PC-9 (cell line): ENCODE results near the gene APOC4. TPM values are rescaled to one million over a fixed set of nuclear protein-coding genes. Genes with fewer than 3 reads are reported as not detected.
"Not testable (repeated sequence)": the region's sequence is repeated elsewhere in the genome, so short reads cannot be mapped to it uniquely, and the experiment has no call there.

ENCODE experiments used
- BruUV-seq: library from RNA; stranded (reverse); fragments of 400-500 nt; replicated peaks from 2 replicates; lab custom pipeline; 2021; lab: Mats Ljungman, UMichigan
- CTCF ChIA-PET: fragments of 300-600 bp; sonication (Branson Sonifier 250); formaldehyde crosslinking; loops from one replicate; lab custom pipeline; 2022; ENCODE audit warnings: antibody characterized with exemption; lab: Charles Lee
- POLR2A ChIA-PET: fragments of 300-600 bp; sonication (Branson Sonifier 250); formaldehyde crosslinking; loops from one replicate; lab custom pipeline; 2022; ENCODE audit warnings: antibody characterized with exemption; ENCODE audit not compliant: unreplicated experiment; lab: Charles Lee
- DNase-seq, 2 experiments: peaks; one replicate each; pipeline versions ENCODE4 v3.0.0 to v3.0.0-alpha.2; 2015 to 2022; ENCODE audit warnings: mixed read lengths in 1 of 2
- H2AFZ ChIP-seq: fragments of 200-600 bp; sonication (generic); 2 replicates; pipeline ENCODE4 v1.8.1; 2017; ENCODE audit warnings: antibody characterized with exemption
- H3F3A ChIP-seq: fragments of 200-600 bp; sonication (generic); 2 replicates; pipeline ENCODE4 v1.8.1; 2017; ENCODE audit warnings: antibody characterized with exemption, mild to moderate bottlenecking, low read depth; ENCODE audit not compliant: insufficient read depth
- H3K27ac ChIP-seq: fragments of 200-600 bp; sonication (generic); 2 replicates; pipeline ENCODE4 v1.6.1; 2016; ENCODE audit warnings: mixed run types
- H3K27me3 ChIP-seq: fragments of 200-600 bp; sonication (generic); 2 replicates; pipeline ENCODE4 v1.6.1; 2016; ENCODE audit warnings: low read depth, mixed run types; ENCODE audit not compliant: insufficient read depth
- H3K36me3 ChIP-seq: fragments of 200-600 bp; sonication (generic); 2 replicates; pipeline ENCODE4 v1.6.1; 2016; ENCODE audit warnings: low read depth, mixed run types
- H3K4me1 ChIP-seq: fragments of 200-600 bp; sonication (generic); replicated peaks from 2 replicates; pipeline ENCODE4 v1.6.1; 2016; ENCODE audit warnings: mixed run types; ENCODE audit not compliant: insufficient read depth
- H3K4me2 ChIP-seq: fragments of 200-600 bp; sonication (generic); 2 replicates; pipeline ENCODE4 v1.6.1; 2017; ENCODE audit warnings: mixed run types
- H3K4me3 ChIP-seq: fragments of 200-600 bp; sonication (generic); 2 replicates; pipeline ENCODE4 v1.6.1; 2016; ENCODE audit warnings: mixed run types
- H3K79me2 ChIP-seq: fragments of 200-600 bp; sonication (generic); 2 replicates; pipeline ENCODE4 v1.6.1; 2017; ENCODE audit warnings: low read depth, mixed run types
- H3K9me2 ChIP-seq: fragments of 200-600 bp; sonication (generic); 2 replicates; pipeline ENCODE4 v1.8.1; 2017; ENCODE audit warnings: mild to moderate bottlenecking; ENCODE audit not compliant: insufficient read depth
- H3K9me3 ChIP-seq: fragments of 200-600 bp; sonication (generic); 2 replicates; pipeline ENCODE4 v1.8.1; 2016; ENCODE audit warnings: low read depth; ENCODE audit not compliant: insufficient read depth
- H4K20me1 ChIP-seq: fragments of 200-600 bp; sonication (generic); 2 replicates; pipeline ENCODE4 v1.8.1; 2017; ENCODE audit not compliant: insufficient read depth
- EZH2 ChIP-seq: fragments of 200-600 bp; sonication (generic); IDR thresholded peaks from 2 replicates; pipeline ENCODE4 v1.8.0; 2017; ENCODE audit warnings: antibody characterized with exemption, low read depth
- intact Hi-C: fragments of 100-400 bp; cut with micrococcal nuclease; formaldehyde crosslinking; loops from one replicate; pipeline ENCODE4 v1.10.0; 2022; ENCODE audit not compliant: unreplicated experiment
- total RNA-seq: library from RNA; stranded (reverse); gene quantifications from 2 replicates; pipeline ENCODE4 v1.2.3, GENCODE V29; 2021
- TF ChIP-seq, protein P1 (sequence below): fragments of 200-600 bp; sonication (generic); conservative IDR thresholded peaks from 2 replicates; pipeline ENCODE4 v1.6.1; 2017; ENCODE audit warnings: mixed run types, antibody characterized with exemption, mild to moderate bottlenecking, moderate library complexity

The APOC4 gene
- total RNA-seq, 1 experiment from 2014 or later = not detected

DNA sequence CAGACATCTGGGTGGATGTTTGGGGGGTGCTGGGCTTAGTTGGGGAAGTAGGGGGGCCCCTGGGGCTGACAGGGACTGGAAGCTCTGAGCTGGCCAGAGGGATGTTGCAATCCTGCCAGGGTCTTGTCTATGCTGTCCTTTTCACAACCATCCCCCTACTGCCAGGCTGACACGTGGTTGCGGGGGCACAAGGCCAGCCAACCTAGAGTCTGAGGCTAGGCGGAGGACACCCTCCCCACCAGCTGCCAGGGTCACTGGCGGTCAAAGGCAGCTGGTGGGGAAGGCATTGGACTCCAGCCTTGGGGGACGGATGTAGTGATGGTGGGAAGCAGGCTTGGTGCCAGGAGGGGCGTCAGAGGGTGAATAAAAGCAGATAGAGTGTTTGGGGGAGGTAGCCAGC lies 29.2 kb upstream of the APOC4 start:
- intact Hi-C loops = no loop called here
- Histone ChIP-seq H3K4me3 (no peak overlapping the region), H3K9me3 (no peaks in the 10 kb centered on the region), H3K36me3 (no peaks in the 10 kb centered on the region), H3K4me1 (peaks cover 19% of the 10 kb centered on the region), H2AFZ (no peak overlapping the region), H4K20me1 (no peaks in the 10 kb centered on the region), H3F3A (peaks cover 13% of the 10 kb centered on the region; the same call in 1 of the 2 replicates), H3K4me2 (no peak overlapping the region), H3K27ac (no peak overlapping the region), H3K27me3 (no peaks in the 10 kb centered on the region), H3K9me2 (no peaks in the 10 kb centered on the region), H3K79me2 (no peaks in the 10 kb centered on the region)
- POLR2A ChIA-PET = no interaction called here
- BruUV-seq = no TSS peak
- CTCF ChIA-PET = interaction anchor here (0.6 kb wide), 1 partner anchor 69 kb away, joined by 4 read pairs; no protein-coding TSS in a partner anchor
- peak in 1 of 2 experiments; percentile 13 for DNase-seq
- no peak for TF ChIP-seq EZH2

DNA sequence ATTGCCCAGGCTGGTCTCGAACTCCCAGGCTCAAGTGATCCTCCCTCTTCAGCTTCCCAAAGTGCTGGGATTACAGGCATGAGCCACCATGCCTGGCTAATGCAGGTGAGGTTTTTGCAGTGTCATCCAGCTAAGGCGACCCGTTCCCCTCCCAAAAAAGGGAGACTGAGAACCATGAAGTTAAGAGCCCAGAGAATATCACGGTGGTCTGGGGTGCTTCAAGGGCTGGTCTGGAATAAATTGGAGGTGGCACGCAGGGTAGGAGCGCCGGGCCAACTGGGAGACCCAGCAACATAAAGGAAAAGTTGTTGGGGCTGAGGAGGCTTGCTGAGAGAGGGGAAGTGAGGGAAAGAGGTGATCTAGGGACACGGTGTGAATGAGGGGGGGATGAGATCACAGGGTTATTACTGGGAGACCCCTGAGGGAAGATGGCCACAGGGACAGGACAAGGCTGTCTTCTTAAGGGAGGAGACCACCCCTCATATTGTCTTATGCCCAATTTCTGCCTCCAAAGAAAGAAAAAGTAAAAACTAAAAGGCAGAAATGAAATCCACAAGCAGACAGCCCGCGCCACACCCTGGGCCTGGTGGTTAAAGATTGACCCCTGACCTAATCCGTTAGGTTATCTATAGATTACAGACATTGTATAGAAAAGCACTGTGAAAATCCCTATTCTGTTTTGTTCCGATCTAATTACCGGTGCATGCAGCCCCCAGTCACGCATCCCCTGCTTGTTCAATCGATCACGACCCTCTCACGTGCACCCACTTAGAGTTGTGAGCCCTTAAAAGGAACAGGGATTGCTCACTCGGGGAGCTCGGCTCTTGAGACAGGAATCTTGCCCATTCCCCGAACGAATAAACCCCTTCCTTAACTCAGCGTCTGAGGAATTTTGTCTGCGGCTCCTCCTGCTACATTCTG lies 28.3 kb upstream of the APOC4 start:
- peak in 1 of 2 experiments; percentile 30 for DNase-seq
- H3K4me2 ChIP-seq = peak overlapping the region; percentile 85
- H3K9me2 ChIP-seq, H3K36me3 ChIP-seq, intact Hi-C loops, BruUV-seq, H3K27ac ChIP-seq, H3K27me3 ChIP-seq, POLR2A ChIA-PET, H3K79me2 ChIP-seq, H4K20me1 ChIP-seq, H3K9me3 ChIP-seq: not testable (repeated sequence)
- CTCF ChIA-PET = interaction anchor here (0.6 kb wide), 1 partner anchor 69 kb away, joined by 4 read pairs; no protein-coding TSS in a partner anchor
- H3K4me3 ChIP-seq = peak overlapping the region; percentile 58; the same call in 1 of the 2 replicates
- H2AFZ ChIP-seq = peak overlapping the region; percentile 95; the same call in 1 of the 2 replicates
- peaks cover 13% of the 10 kb centered on the region; the same call in 1 of the 2 replicates for H3F3A ChIP-seq
- peaks cover 19% of the 10 kb centered on the region for H3K4me1 ChIP-seq

DNA sequence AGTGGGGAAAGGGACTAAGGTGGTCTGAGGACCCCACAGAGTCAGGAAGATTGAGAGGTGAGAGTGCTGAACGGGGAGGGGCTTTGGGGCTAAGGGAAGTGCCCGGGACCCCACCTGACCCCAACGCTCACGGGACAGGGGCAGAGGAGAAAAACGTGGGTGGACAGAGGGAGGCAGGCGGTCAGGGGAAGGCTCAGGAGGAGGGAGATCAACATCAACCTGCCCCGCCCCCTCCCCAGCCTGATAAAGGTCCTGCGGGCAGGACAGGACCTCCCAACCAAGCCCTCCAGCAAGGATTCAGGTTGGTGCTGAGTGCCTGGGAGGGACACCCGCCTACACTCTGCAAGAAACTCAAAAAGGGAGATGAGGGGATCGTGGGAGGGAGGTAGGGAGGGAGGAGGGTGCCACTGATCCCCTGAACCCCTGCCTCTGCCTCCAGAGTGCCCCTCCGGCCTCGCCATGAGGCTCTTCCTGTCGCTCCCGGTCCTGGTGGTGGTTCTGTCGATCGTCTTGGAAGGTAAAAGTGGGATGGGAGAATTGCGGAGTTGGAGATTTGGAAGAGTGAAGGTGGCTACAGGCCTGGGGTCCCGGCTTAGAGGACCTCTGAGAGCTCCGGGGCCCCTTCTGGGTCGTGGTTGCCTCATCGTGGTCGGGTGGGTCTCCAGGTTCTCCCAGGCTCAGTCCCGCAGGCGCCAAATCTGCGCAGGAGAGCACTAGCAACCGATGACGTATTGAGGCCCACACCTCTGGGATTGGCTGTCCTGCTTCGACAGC lies 27.4 kb upstream of the APOC4 start, which contains the start of gene APOC1:
TSS of gene APOC1 (plus strand) at position 176 of the 774 bp plus-strand sequence. CDS start at position 460, 284 bp downstream.
- TSS peak; percentile 84 for BruUV-seq
- H3K79me2 ChIP-seq, H3K27me3 ChIP-seq, intact Hi-C loops, H3K9me2 ChIP-seq, H4K20me1 ChIP-seq, H3K36me3 ChIP-seq, H3K9me3 ChIP-seq: not testable (repeated sequence)
- H3K4me3 ChIP-seq = peak within 1 kb of the TSS; percentile 58
- 0 out of 2 replicates have a peak within 1 kb of the TSS, but pooled peaks have one; percentile 21 for H3K27ac ChIP-seq
- POLR2A ChIA-PET = interaction anchor here (0.7 kb wide), 1 partner anchor 261 kb away, joined by 3 read pairs; no protein-coding TSS in a partner anchor
- H3K4me1 ChIP-seq = peaks cover 19% of the 10 kb centered on the region
- H3K4me2 ChIP-seq = peak within 1 kb of the TSS; percentile 85
- peak; percentile 75 to 82 for DNase-seq
- H2AFZ ChIP-seq = peak within 1 kb of the TSS; percentile 95
- peaks cover 13% of the 10 kb centered on the region; the same call in 1 of the 2 replicates for H3F3A ChIP-seq
- CTCF ChIA-PET = interaction anchor here (0.6 to 0.7 kb wide), 2 partner anchors 8 to 317 kb away, joined by 4 to 14 read pairs; no protein-coding TSS in a partner anchor

DNA sequence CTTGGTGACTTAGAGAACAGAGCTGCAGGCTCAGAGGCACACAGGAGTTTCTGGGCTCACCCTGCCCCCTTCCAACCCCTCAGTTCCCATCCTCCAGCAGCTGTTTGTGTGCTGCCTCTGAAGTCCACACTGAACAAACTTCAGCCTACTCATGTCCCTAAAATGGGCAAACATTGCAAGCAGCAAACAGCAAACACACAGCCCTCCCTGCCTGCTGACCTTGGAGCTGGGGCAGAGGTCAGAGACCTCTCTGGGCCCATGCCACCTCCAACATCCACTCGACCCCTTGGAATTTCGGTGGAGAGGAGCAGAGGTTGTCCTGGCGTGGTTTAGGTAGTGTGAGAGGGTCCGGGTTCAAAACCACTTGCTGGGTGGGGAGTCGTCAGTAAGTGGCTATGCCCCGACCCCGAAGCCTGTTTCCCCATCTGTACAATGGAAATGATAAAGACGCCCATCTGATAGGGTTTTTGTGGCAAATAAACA lies 17.8 kb upstream of the APOC4 start:
- intact Hi-C loops = no loop called here
- ChIA-PET CTCF (no interaction called here), POLR2A (no interaction called here)
- no peaks in the 10 kb centered on the region for H4K20me1 ChIP-seq
- H3K27me3 ChIP-seq = 0 out of 2 replicates have a peak, but pooled peaks cover 5% of the 10 kb centered on the region
- no peaks in the 10 kb centered on the region for H3K9me3 ChIP-seq
- no peak overlapping the region for H3K27ac ChIP-seq
- TF ChIP-seq, protein P1, sequence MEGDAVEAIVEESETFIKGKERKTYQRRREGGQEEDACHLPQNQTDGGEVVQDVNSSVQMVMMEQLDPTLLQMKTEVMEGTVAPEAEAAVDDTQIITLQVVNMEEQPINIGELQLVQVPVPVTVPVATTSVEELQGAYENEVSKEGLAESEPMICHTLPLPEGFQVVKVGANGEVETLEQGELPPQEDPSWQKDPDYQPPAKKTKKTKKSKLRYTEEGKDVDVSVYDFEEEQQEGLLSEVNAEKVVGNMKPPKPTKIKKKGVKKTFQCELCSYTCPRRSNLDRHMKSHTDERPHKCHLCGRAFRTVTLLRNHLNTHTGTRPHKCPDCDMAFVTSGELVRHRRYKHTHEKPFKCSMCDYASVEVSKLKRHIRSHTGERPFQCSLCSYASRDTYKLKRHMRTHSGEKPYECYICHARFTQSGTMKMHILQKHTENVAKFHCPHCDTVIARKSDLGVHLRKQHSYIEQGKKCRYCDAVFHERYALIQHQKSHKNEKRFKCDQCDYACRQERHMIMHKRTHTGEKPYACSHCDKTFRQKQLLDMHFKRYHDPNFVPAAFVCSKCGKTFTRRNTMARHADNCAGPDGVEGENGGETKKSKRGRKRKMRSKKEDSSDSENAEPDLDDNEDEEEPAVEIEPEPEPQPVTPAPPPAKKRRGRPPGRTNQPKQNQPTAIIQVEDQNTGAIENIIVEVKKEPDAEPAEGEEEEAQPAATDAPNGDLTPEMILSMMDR = no peak
- no peak for TF ChIP-seq EZH2
- H3K79me2 ChIP-seq = no peaks in the 10 kb centered on the region
- H3K4me2 ChIP-seq = no peak overlapping the region
- H3K4me1 ChIP-seq = no peaks in the 10 kb centered on the region
- H3K4me3 ChIP-seq = no peak overlapping the region
- H3K9me2 ChIP-seq = no peaks in the 10 kb centered on the region
- no TSS peak for BruUV-seq
- H3F3A ChIP-seq = no peaks in the 10 kb centered on the region; the same call in 1 of the 2 replicates
- DNase-seq = peak in 1 of 2 experiments; percentile 26
- no peaks in the 10 kb centered on the region for H3K36me3 ChIP-seq
- no peak overlapping the region for H2AFZ ChIP-seq
